PC-3 (cell line): Measurements from ENCODE around the gene NMRAL1.

Source experiments
- EZH2 ChIP-seq: fragments of 300-600 bp; sonication (generic); IDR thresholded peaks from one replicate; pipeline ENCODE4 v1.6.1; 2017; ENCODE audit warnings: antibody characterized with exemption, mild to moderate bottlenecking, low read length; ENCODE audit not compliant: unreplicated experiment
- TF ChIP-seq, protein P1 (sequence below): fragments of 300-600 bp; sonication (generic); conservative IDR thresholded peaks from 2 replicates; pipeline ENCODE4 v1.5.1; 2017; ENCODE audit warnings: antibody characterized with exemption, low read depth, mild to moderate bottlenecking, low read length

DNA sequence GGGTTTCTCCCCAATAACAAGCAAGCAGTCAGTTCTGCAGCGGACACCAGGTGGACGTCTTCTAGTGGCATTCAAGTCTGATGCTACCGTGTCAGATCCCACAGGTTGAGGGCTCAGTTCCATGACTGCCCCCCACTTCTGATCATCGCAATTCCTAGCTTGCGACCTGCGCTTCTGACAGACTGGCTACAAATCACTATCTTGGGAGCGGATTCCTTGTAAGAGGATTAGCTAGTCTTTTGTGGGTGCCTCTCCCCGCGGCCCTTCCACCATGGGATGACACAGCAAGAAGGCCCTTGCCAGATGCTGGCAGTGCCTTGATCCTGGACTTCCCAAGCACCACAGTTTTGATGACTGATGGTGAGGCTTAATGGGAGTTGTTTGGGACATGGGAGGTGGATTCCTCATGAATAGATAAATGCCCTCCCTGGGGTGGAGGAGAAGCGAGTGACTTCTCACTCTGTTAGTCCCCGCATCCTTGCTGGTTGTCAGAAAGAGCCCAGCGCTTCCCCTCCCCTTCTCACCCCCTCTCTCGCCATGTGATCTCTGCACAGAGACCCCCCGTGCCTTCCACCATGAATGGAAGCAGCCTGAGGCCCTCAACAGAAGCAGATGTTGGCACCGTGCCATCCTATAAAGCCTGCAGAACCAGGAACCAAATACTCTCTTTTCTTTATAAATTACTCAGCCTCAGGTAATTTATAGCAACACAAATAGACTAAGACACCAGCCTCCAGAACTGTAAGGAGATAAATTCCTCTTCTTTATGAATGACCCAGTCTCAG lies 45.0 kb upstream of the NMRAL1 start:
- TF ChIP-seq, protein P1, sequence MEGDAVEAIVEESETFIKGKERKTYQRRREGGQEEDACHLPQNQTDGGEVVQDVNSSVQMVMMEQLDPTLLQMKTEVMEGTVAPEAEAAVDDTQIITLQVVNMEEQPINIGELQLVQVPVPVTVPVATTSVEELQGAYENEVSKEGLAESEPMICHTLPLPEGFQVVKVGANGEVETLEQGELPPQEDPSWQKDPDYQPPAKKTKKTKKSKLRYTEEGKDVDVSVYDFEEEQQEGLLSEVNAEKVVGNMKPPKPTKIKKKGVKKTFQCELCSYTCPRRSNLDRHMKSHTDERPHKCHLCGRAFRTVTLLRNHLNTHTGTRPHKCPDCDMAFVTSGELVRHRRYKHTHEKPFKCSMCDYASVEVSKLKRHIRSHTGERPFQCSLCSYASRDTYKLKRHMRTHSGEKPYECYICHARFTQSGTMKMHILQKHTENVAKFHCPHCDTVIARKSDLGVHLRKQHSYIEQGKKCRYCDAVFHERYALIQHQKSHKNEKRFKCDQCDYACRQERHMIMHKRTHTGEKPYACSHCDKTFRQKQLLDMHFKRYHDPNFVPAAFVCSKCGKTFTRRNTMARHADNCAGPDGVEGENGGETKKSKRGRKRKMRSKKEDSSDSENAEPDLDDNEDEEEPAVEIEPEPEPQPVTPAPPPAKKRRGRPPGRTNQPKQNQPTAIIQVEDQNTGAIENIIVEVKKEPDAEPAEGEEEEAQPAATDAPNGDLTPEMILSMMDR, result no peak
- no peak for TF ChIP-seq EZH2
